GM21381 (cell line): Measurements from ENCODE around the gene MYBBP1A.

ENCODE experiments used
- ATAC-seq: cut with Tn5 transposase; IDR thresholded peaks from one replicate; pipeline ENCODE4 v1.9.1; 2021; ENCODE audit warnings: mild to moderate bottlenecking, moderate library complexity; ENCODE audit not compliant: unreplicated experiment

MYBBP1A gene

DNA sequence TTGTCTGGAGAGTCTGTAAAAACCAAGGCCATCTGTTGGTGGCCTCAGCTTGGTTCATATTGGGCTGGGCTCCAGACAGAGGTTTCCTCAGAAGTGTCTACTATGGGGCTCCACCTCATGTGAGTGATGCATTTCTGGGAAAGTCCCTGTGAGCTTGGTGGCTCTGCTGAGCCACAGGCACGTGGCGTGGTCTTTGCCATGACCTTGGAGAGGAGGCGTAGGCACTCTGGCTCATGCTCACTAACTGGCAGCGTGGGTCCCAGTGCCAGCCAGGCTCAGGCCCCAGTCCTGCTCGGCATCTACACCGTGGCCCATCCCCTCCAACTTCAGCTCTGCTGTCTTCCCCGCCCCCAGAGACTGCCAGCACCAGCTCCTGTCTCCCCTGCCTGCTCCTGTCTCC lies 18.5 kb upstream of the MYBBP1A start:
- no peak for ATAC-seq

DNA sequence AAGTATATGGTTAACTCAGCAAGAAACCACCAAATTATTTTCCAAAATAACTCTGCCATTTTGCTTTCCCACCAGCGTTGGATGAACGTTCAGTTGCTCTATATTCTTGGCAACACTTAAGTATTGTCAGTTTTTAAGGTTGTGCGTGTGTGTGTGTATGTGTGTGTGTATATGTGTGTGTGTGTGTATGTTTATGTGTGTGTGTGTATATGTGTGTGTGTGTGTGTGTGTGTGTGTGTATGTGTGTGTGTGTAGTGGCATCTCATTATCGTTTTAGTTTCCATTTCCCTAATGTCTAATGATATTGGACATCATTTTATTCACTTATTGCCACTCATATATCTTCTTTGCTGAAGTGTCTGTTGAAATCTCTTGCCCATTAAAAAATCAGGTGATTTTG lies 17.9 kb upstream of the MYBBP1A start:
- no peak for ATAC-seq

- no peak for ATAC-seq
Measured at GRCh38 chr17:4572131-4572530, 16.9 kb upstream of the MYBBP1A start.

DNA sequence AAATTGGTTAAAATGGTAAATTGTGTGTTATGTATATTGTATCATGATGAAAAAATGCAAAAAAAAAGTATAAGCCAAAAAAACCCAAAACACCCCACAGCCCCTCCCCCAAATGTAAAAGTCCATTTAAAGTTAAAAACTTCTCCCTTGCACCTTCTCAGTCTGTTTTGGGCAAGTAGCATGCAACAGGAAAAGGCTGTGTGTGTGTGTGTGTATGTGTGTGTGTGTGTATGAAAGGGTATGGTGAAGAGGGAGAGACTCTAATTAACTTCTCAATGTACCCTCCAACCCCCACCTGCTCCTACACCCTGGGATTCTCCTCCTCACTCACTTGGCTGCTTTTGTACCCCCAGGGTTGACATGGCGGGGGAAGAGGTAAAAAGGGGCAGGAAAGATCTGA lies 14.4 kb upstream of the MYBBP1A start:
- no peak for ATAC-seq

GRCh38 chr17:4566785-4567184 lies 11.6 kb upstream of the MYBBP1A start:
- no peak for ATAC-seq

DNA sequence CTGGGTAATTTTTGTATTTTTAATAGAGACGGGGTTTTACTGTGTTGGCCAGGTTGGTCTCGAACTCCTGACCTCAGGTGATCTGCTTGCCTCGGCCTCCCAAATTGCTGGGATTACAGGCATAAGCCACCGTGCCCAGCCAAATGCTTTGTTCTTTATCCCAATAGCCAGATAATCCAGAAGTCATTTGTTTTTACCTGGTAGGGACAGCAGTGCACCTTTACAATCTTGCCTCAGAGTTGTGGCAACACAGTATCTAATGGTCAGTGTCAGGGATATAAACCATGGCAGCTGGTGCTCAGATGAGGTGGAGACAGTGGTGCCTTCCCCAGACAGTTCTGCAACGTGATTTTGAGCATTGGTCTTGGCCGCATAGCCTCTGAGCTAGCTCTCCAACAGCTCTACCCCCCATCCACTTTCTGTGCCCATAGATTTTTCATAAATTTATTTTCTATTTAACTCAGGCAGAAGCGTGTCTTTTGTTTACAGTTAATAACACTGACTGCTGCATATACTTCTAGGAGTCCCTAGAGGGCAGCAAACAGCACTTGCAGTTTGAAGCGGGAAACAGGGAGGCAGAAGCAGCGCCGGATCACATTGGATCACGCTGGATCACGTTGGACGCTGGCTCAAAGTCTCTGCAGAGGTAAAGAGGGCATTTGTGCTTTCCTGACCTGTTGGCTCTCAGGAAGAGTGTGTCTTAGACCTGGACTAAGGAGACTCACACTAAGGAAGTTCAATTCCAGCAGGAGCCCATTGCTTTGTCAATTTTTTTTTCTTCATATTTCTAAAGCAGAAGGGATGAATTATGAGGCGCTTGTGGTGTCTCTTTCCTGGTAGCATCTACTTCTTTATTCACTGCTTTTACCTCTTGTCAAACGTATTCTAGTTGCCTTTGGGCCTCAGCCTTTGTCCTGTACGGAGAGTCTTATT lies 10.3 kb upstream of the MYBBP1A start:
- no peak for ATAC-seq

GRCh38 chr17:4562015-4562969 lies 7.1 kb upstream of the MYBBP1A start:
- no peak for ATAC-seq

DNA sequence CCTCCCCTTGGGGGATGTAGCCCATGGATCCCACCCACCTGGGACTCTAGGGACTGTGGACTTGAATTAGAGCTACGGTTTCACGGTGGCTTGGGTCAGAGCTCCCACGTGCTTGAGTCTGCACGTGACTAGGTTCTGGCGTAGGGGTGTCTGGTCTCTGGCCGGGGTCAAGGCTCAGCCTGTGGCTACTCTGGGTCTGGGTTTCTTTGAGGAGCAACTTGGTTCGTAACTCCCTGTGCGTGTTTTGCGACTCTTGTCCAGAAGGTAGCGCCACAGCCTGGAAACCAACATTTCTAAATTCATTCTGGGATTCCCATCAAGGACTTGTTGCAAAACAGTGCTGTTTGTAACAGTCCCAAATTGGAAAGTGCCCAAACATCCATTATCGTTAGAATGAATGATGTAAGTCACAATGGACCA lies 5.7 kb upstream of the MYBBP1A start:
- no peak for ATAC-seq

- ATAC-seq = no peak
Measured at GRCh38 chr17:4560421-4560820, 5.2 kb upstream of the MYBBP1A start, which contains the start of gene GGT6. TSS of gene GGT6 (minus strand) at chr17:4560577. CDS start at chr17:4560521, 56 bp downstream.

GRCh38 chr17:4559966-4560365 lies 4.8 kb upstream of the MYBBP1A start:
- no peak for ATAC-seq

DNA sequence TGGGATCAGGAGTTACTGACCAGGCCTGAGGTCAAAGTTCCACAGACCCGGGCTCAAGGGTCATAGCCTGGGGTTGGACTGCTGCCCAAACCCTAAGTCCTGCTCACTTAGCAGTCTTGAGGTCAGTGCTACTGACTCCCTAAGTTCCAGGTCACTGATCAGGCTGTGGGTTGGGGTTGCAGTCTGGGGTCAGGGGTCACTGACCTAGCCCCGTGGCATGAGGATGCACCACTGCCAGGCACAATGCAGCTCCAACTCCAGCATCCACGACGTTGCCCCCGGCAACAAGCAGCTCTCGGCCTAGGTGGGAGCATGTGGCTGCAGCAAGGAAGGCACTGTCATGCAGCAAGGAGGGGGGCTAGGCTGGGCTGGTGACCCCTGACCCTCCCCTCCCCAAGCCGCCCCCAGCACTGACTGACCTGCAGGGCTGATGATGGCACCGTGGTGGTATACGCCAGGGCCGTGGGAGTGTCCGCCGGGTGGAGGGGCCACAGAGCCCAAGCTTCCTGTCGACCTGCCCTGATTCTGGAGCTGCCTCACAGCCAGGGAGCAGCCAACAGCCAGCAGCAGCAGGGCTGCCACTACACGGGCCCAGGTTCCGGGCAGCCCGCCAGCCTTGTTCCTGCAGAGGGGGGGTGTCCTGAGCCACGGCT lies 4.1 kb upstream of the MYBBP1A start:
- ATAC-seq = no peak

GRCh38 chr17:4558347-4558971 lies 3.3 kb upstream of the MYBBP1A start:
- no peak for ATAC-seq

GRCh38 chr17:4557626-4558346 lies 2.6 kb upstream of the MYBBP1A start:
- no peak for ATAC-seq

DNA sequence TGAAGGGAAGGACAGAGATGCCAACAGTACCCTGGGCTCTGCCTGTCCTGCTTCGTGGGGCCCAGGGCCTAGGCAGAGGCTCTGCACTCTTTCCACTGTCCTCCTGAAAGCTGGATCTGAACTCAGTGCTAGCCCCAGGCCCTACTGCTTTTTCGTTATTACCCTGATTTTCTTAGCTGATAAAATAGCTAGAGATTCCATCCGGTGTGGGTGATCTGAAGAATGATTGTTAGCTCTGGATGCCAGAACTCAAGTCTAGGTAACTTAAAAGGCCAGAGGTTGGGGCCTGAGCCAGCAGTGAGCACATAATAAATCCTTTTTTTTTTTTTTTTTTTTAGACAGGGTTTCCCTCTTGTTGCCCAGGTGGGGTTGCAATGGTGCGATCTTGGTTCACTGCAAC lies 1.8 kb upstream of the MYBBP1A start:
- no peak for ATAC-seq

GRCh38 chr17:4555873-4556759 lies 932 bp upstream of the MYBBP1A start:
- ATAC-seq = no peak

GRCh38 chr17:4554441-4554996 lies 665 bp downstream of the MYBBP1A start:
- peak; percentile 8 for ATAC-seq

- no peak for ATAC-seq
Measured at GRCh38 chr17:4553669-4554068, 1.5 kb downstream of the MYBBP1A start.

DNA sequence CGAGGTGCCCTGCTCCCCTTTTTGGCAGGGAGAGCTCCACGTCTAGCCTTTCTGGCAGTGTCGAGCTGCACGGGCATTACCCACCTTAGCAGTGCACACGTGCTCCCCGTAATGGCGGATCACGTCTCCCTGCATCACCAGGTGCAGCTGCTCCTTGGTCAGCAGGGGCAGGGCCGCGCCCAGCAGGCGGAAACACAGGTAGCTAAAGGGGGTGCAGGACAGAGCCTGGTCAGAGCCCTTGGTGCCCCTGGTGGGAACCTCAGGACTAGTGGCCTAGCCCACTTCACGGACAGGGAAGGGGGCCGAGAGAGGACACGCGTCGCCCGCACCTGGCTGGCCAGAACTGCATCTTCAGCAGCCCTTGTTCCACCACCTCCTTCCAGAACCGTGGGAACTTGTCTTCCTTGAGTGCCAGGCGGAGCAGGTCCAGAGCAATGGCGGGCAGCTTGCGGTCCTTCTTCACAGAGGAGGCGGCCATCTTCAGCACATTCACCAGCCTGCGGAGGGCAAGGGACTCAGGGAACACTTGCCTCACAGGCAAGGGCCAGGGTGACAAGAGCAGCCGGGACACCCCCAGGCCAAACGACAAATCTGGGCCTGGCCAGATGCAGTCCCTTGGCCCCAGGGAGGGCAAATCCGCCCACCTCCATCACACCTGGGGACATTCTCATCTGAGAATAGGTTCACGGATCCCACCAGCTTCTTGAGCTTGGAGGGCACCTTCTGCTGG lies 3.2 kb downstream of the MYBBP1A start:
- no peak for ATAC-seq
